ENCODE data around the gene KRTAP10-6.
"Not testable (repeated sequence)": the region's sequence is repeated elsewhere in the genome, so short reads cannot be mapped to it uniquely, and the experiment has no call there.

The KRTAP10-6 gene

GRCh38 chr21:44596068-44596725 lies 3.9 kb upstream of the KRTAP10-6 start:
- DNase-seq, result no peak

- DNase-seq, result no peak
Observed at GRCh38 chr21:44595524-44595923, 3.2 kb upstream of the KRTAP10-6 start.

DNA sequence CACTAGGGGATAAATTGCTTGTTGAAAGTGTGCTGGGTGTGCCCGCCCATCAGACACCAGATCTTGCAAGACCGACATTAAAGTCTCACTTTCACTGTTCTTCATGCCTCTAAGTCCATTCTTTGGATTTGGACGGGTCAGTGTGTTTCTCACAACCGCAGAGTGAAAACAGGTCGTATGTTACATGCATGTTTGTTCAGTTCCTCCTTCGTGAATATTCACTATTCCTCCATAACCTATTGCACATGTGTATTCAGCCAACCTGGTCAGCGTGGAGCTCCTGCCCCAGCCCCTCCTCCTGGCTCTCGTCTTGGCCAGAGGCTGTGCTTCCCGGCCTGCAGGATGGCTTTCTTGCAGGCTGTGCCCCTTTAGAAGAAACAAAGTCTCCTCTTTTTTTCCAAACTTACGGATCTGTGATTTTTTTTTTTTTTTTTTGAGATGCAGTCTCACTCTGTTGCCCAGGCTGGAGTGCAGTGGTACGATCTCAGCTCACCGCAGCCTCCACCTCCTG lies 2.2 kb upstream of the KRTAP10-6 start:
- DNase-seq, result no peak

GRCh38 chr21:44593598-44594405 lies 1.5 kb upstream of the KRTAP10-6 start:
- no peak for DNase-seq

- not testable (repeated sequence) for DNase-seq
Observed at GRCh38 chr21:44591801-44592130, 539 bp downstream of the KRTAP10-6 start.

DNA sequence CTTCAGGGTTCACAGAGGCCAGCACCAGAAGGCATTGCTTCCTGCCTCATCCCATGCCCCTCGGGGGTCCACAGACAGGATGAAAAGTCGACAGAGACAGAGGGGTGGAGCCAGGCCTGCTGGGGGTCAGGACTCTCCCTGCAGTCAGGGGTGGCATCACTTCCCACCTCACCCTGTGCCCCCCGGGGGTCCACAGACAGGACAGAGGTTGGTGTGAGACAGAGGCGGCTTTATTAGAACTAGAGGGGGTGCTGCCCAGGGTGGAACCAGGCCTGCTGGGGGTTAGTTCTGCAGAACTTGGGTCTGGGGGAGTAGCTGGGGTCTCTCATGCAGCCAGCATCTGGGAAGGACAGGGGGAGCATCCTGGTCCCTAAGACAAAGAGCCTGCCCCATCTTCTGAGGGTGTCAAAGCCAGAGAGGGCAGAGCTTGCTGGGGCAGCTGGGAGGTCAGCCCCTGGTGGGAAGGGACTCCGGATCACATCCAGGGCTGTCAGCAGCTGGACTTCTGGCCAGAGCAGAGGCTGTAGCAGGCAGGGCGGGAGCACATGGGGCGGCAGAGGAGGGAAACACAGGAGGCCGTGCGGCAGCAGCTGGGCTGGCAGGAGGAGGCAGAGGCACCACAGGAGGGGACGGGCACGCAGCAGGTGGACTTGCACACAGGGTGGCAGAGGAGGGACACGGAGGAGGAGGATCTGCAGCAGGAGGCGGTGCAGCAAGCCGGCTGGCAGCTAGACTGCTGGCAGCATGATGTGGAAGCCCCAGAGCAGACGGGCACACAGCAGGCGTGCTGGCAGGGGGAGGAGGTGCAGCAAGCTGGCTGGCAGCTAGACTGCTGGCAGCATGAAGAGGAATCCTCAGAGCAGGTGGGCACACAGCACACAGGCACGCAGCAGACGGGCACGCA lies 1.2 kb downstream of the KRTAP10-6 start:
- not testable (repeated sequence) for DNase-seq

DNA sequence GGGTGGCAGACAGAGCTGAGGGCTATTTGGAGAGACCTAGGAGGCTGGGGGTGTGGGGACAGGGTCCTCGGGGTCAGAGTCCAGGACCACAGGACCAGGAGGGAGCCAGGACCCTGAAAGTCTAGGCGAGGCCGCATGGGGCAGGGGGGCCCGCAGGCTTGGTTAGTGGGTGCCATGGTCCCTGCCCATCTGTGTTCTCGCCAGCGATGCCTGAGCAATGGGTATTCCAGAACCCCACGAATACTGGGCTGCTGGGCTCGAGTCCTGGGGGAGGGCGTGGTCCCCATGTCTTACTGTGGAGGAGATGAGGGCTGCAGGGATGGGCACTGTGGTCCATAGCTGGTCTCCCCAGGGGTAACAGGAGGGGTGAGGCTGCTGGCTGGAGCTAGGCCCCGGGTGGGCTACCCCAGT lies 2.0 kb downstream of the KRTAP10-6 start:
- no peak for DNase-seq

GRCh38 chr21:44589586-44590305 lies 2.6 kb downstream of the KRTAP10-6 start:
- DNase-seq, result no peak

- no peak for DNase-seq
Observed at GRCh38 chr21:44589094-44589493, 3.2 kb downstream of the KRTAP10-6 start.

- no peak for DNase-seq
Observed at GRCh38 chr21:44585892-44586291, 6.4 kb downstream of the KRTAP10-6 start.

GRCh38 chr21:44583800-44584147 lies 8.5 kb downstream of the KRTAP10-6 start:
- DNase-seq, result no peak

DNA sequence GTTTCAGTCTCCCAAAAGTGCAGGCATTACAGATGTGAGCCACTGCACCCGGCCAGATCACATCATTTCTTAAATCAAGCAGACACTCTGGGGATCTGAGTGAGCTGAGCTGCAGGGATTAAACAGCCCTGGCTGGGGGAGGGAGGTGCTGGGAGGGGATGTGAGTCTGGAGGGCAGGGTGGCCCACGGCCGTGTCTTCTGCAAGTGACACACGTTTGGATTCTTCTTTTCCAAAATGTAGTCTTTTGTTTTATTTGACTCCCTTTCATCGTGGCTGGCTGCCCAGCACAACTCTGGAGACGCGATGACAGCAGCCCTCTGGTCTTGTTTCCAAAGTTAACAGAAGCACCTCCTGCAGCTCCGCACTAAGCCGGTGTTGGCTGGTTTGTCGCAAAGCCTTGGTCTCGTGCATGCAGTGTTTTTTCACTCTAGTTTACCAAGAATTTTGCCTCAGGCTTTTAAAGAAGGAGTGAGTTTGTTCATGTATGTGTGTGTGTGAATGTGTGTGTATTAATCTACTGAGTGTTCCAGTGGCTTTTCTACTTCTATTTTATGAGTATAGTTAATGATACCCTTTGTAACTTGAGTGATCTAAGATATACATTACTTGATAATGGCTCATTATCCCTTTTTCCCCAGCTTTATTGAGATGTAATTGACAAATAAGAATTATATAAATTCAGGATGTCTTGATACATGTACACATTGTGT lies 9.1 kb downstream of the KRTAP10-6 start:
- no peak for DNase-seq

- no peak for DNase-seq
Observed at GRCh38 chr21:44582055-44582454, 10.2 kb downstream of the KRTAP10-6 start.

DNA sequence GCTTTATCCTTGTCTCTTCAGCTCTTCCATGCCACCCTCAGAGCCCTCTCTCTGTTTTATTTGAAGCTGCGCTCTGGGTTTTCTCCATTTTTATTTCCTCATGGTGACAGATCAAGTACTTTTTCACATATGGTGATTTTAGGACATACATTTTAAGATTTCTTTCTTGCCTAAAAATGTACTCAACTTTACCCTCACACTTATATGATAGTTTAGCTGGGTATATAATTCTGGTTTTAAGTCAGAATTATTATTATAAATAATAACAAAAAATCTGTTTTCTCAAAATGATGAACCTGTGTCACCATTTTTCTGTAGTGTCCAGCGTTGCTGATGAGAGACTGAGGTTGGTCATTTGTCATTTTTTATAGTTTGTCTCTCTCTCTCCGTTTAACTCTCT lies 11.1 kb downstream of the KRTAP10-6 start:
- DNase-seq, result no peak

GRCh38 chr21:44580231-44580821 lies 12.0 kb downstream of the KRTAP10-6 start, which contains the start of gene KRTAP10-5:
KRTAP10-5 (minus strand) TSS chr21:44580604; CDS start chr21:44580578, 26 bp downstream.
- not testable (repeated sequence) for DNase-seq

DNA sequence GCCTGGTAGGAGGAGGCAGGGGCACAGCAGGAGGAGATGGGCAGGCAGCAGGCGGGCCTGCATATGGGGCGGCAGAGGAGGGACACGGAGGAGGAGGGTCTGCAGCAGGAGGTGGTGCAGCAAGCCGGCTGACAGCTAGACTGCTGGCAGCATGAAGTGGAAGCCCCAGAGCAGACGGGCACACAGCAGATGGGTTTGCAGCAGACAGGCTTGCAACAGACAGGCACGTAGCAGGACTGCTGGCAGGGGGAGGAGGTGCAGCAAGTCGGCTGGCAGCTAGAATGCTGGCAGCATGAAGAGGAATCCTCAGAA lies 12.5 kb downstream of the KRTAP10-6 start:
- DNase-seq, result no peak

GRCh38 chr21:44579056-44579832 lies 13.1 kb downstream of the KRTAP10-6 start:
- no peak for DNase-seq

DNA sequence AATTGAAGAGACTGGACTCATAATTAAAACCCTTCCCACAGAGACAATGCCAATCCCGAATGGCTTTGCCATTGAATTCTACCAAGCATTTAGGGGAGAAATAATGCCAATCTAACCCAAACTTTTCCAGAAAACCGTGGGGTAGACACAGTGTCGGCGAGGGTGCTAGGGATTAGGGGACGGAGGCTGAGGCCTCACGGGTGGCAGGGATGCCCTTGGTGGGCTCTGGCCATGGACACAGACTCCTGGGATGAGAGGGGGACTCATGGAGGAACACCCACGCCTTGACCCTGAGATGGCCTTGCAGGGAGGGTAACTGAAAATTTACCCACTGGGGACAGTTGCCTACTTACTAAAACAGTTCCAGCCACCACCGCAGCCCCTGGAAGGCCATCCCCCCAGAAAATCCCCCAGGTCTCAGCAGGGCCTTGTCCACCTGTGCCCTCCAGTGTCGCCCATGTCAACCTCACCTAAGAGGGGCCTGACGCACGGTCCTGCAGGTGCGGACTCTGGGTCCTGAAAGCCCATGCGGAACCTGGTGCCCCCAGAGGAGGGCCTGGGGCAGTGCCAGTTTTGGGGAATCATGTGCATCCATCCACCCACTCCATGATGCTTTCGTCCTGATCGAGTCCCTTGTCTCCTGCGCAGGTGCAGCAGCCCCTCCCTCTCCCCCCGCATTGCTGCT lies 13.8 kb downstream of the KRTAP10-6 start:
- DNase-seq, result no peak

DNA sequence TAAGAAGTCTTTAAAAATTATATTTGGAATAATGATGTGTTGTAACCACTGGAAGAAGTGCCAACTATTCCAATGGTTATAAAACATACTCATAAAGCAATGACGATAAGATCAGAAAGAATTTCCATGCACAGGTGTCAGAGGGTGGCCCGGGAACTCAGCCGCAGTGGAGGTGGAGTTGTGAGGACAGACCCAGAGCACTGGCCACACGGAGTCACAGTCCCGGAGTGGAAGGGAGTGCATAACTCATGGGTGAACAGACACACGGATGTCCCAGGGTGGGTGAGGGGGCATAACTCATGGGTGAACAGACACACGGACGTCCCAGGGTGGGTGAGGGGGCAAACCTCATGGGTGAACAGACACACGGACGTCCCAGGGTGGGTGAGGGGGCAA lies 16.3 kb downstream of the KRTAP10-6 start:
- DNase-seq, result no peak
